GM10266 (cell line): Measurements from ENCODE around the gene CLIC4.

ENCODE experiments used
- DNase-seq: peaks from one replicate; pipeline ENCODE4 v3.0.0; 2012; ENCODE audit errors: extremely low spot score
- TF ChIP-seq, protein P1 (sequence below): IDR thresholded peaks from 2 replicates; pipeline ENCODE4 v1.5.1; 2012; ENCODE audit warnings: mild to moderate bottlenecking, low read depth; ENCODE audit not compliant: control insufficient read depth, insufficient read depth; ENCODE audit errors: missing control alignments

Gene CLIC4

DNA sequence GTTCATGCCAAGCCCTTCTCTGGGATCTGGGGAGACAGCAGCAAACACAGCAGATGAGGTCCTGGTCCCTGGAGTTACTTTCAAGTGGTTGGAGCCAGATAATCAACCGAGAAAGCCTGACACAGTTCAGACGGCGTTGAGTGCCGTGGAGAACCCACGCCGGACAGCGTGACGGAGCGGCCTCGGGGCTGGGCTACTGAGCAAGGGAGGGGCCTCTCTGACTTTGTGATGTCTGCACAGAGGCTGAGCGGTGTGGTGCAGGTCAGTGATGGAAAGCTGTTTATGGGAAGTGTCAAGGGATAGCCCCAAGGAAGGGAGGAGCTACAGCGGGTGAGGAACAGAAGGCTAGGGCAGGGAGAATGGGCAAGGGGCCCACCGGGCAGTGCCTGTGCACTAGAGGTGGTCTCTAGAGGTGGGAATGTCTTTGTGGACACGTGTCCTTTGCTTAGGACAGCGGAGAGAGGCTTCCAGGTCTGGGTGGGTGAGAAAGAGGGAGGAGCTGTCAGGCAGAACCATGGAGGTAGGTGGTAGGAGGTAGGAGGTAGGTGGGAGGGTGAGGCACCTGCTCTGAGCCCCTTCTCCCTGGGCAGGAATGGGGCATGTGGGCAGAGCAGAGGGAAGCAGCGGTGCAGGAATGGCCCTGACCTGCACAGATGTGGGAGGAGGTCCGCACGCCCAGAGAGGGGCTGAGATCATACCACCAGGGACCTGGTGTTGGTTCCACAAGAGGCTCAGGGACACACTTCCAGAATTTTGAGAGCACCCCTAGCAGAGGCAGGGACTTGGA lies 122.0 kb downstream of the CLIC4 start:
- TF ChIP-seq, protein P1, sequence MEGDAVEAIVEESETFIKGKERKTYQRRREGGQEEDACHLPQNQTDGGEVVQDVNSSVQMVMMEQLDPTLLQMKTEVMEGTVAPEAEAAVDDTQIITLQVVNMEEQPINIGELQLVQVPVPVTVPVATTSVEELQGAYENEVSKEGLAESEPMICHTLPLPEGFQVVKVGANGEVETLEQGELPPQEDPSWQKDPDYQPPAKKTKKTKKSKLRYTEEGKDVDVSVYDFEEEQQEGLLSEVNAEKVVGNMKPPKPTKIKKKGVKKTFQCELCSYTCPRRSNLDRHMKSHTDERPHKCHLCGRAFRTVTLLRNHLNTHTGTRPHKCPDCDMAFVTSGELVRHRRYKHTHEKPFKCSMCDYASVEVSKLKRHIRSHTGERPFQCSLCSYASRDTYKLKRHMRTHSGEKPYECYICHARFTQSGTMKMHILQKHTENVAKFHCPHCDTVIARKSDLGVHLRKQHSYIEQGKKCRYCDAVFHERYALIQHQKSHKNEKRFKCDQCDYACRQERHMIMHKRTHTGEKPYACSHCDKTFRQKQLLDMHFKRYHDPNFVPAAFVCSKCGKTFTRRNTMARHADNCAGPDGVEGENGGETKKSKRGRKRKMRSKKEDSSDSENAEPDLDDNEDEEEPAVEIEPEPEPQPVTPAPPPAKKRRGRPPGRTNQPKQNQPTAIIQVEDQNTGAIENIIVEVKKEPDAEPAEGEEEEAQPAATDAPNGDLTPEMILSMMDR = no peak
- no peak for DNase-seq

DNA sequence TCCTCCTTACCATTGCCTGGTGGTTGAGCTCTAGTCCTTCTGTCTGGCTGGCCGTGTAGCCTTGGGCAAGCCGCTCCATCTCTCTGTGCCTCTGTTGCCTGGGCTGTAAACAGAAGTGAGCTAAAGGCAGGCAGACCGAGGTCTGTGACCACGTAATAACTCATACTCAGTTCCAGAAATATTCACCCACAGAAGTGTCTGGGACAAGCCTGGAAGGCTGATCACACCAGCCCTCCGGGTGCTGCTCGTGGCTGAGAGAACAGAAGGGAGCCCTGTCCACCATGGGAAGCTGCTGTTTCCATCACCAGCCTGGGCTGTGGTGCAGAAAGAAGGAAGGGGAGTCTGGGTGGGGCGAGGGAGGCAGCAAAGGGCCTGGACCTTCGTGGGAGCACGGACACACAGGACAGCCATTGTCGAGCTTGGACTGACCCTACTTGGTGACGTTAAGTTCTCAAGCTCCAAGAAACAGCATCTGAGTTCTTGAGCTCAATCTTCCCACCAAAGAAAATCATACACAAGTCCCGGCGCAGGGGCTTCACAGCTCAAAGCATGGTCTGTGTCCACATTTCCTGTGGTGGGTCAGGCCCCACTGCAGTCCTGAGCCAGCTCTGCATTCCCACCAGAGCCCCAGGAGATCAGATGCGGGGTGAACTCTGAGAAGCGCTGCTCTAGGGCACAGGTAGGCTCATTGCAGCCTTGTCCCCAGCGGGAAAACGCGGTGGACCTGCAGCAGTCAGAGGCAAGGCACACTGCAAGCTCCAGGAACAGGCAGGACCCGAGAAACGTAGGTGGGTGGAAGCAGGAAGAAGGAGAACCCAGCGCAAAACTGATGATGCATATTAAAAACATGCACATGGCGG lies 123.0 kb downstream of the CLIC4 start:
- TF ChIP-seq, protein P1 = no peak
- no peak for DNase-seq

DNA sequence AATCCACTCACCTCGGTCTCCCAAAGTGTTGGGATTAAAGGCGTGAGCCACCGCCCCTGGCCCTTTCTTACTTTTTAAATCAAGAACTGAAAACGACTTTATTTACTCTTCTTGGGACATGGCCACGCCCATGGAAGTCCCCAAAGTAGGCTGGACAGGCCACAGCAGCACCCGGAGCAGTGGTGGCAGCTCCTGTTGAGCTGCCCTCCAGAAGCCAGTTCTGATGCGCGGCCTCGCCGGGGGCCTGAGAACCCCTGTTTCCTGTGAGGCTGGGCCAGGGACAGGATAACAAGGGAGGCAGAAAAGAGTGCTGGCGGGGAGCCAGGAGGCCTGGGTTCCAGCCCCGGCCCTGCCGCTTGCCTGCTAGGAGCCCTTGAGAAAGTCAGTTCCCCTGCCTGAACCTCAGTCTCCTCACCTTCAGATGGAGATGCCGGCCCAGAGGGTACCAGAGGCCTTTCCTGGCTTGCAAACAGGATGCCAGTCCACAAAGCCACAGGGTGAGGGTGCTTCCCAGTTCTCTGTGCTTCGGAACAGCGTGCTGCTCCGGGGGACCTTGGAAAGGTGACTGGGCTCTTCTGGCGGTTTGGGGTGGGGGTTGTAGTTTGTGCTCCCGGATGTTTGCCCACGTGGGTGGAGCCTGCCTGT lies 125.4 kb downstream of the CLIC4 start:
- TF ChIP-seq, protein P1 = no peak
- peak; percentile 51 for DNase-seq

DNA sequence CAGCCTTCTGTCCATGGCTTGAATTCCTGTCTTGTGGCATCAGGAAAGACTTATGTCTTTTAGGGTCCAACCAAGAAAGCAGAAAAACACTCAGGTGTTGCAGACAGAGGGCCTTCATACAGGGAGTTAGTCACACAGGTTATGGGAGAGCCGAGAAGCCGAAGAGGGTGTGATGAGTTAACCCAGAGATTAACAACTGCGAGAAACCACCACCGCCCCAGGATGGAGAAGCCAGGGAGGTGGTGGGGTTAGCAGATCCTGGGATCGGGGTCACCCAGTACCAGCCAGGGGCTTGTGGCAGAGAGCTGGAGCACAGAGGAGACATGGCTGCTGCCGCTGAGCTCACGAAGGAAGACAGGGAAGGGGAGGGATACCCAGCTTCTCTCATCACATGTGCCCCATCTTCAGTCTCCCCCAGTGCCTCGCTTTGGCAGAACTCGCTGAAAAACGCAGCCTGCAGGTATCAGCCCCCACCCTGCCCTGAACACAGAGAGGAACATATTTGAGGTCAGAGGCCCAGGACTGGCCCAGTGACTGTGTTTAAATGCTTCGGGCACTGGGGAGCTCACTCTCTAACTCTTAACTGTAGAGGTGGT lies 126.2 kb downstream of the CLIC4 start:
- no peak for DNase-seq
- TF ChIP-seq, protein P1 = no peak

DNA sequence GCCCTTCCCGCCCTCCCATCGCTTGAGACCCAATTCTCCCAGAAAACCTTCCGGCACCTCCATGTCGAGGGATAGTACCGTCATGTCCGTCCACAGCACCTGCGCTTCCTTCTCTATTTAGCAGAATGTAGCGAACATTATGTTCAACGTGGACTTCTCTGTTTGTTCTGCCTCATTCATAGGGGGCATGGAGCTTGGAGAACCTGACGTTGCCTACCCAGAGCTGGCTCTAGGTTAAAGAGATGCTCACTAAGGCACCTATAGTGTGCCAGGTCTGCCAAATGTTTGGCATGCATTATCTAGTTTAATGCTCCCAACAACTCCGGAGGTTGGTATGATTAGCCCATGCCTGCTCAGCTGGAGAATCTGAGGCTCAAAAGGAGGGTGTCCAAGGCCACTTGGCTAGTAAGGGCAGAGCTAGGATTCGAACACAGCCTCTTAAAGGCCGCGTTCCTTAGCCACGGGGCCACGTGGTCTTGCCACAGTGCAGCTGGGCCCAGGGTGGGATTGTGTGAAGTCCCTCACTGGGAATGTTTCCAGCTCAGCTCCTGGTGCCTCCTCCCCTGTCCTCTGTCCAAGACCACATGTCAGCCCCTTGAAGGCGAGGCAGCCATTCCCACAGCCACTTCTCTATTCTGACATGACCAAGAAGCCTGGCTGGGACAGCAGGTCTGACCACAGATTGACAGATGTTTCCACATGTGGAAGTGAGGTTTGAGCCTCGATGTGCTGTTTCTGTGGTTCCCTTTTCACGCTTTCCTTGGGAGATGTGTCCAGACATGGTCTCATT lies 127.0 kb downstream of the CLIC4 start:
- TF ChIP-seq, protein P1 = no peak
- no peak for DNase-seq

DNA sequence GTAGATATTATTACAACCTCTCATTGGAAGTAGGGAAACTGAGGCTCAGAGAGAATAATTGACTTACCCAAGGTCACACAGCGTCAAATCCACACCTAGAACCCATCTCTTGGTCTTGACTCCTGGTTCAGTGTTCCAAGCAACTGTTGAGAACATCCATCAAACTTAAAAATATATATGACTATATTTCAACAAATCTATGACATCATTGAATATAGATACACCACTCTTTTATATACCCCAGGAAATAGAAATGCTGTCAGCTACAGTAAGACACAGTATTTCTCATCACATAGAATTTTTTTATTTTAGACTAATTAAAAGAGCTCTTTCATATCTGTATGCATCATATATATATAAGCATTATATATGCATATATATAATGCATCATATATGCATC lies 127.9 kb downstream of the CLIC4 start:
- TF ChIP-seq, protein P1 = no peak

More for the DNA sequence above, 127.9 kb downstream of the CLIC4 start:
- no peak for DNase-seq
